OCI-LY7 (cell line): ENCODE results near the gene OXSR1. TPM values are rescaled to one million over a fixed set of nuclear protein-coding genes. Genes with fewer than 3 reads are reported as not detected.

ENCODE experiments used
- BruUV-seq: library from RNA; stranded (reverse); fragments of 400-500 nt; replicated peaks from 2 replicates; lab custom pipeline; 2021; lab: Mats Ljungman, UMichigan
- CTCF ChIA-PET: fragments of 300-600 bp; sonication (Branson Sonifier 250); formaldehyde crosslinking; loops from one replicate; lab custom pipeline; 2022; ENCODE audit warnings: antibody characterized with exemption; ENCODE audit not compliant: unreplicated experiment; lab: Charles Lee
- POLR2A ChIA-PET: fragments of 300-600 bp; sonication (Branson Sonifier 250); formaldehyde crosslinking; loops from one replicate; lab custom pipeline; 2022; ENCODE audit warnings: antibody characterized with exemption; lab: Charles Lee
- DNase-seq: peaks from one replicate; pipeline ENCODE4 v3.0.0-alpha.2; 2015; ENCODE audit warnings: low spot score
- H2AFZ ChIP-seq: fragments of 200-600 bp; sonication (generic), shearing (Covaris generic); 2 replicates; pipeline ENCODE4 v1.6.1; 2014; ENCODE audit warnings: mild to moderate bottlenecking, antibody characterized with exemption, low read length, moderate library complexity
- H3K27ac ChIP-seq: fragments of 200-600 bp; sonication (generic); 2 replicates; pipeline ENCODE4 v1.5.1; 2014; ENCODE audit warnings: mixed run types, low read depth, mild to moderate bottlenecking, moderate library complexity, low read length, inconsistent platforms; ENCODE audit not compliant: poor library complexity, severe bottlenecking
- H3K36me3 ChIP-seq: fragments of 200-600 bp; sonication (generic); 2 replicates; pipeline ENCODE4 v1.6.1; 2014; ENCODE audit warnings: mild to moderate bottlenecking, antibody characterized with exemption, low read length, moderate library complexity, mixed read lengths; ENCODE audit not compliant: insufficient read depth
- H3K4me1 ChIP-seq: fragments of 200-600 bp; sonication (generic); 2 replicates; pipeline ENCODE4 v1.5.1; 2014; ENCODE audit warnings: mild to moderate bottlenecking, low read length; ENCODE audit not compliant: insufficient read depth, poor library complexity, severe bottlenecking
- H3K4me2 ChIP-seq: fragments of 200-600 bp; sonication (generic); 2 replicates; pipeline ENCODE4 v1.6.1; 2014; ENCODE audit warnings: mild to moderate bottlenecking, low read length
- H3K4me3 ChIP-seq: fragments of 200-600 bp; sonication (generic); 2 replicates; pipeline ENCODE4 v1.5.1; 2014; ENCODE audit warnings: mild to moderate bottlenecking, low read depth, low read length; ENCODE audit not compliant: poor library complexity, severe bottlenecking
- H3K79me2 ChIP-seq: fragments of 200-600 bp; sonication (generic); 2 replicates; pipeline ENCODE4 v1.6.1; 2016; ENCODE audit warnings: low read depth, mild to moderate bottlenecking, low read length, moderate library complexity, mixed read lengths; ENCODE audit not compliant: insufficient read depth
- H3K9me2 ChIP-seq: fragments of 200-600 bp; sonication (generic); 2 replicates; pipeline ENCODE4 v1.6.1; 2016; ENCODE audit warnings: mild to moderate bottlenecking, low read length, mixed read lengths; ENCODE audit not compliant: insufficient read depth
- H3K9me3 ChIP-seq: fragments of 200-600 bp; sonication (generic); 2 replicates; pipeline ENCODE4 v1.6.1; 2014; ENCODE audit warnings: mild to moderate bottlenecking, mixed run types, low read length, mixed read lengths
- H4K20me1 ChIP-seq: fragments of 200-600 bp; sonication (generic); 2 replicates; pipeline ENCODE4 v1.6.1; 2014; ENCODE audit warnings: mild to moderate bottlenecking, antibody characterized with exemption, low read length, moderate library complexity, mixed read lengths; ENCODE audit not compliant: insufficient read depth
- CTCF ChIP-seq: fragments of 200-600 bp; sonication (generic); conservative IDR thresholded peaks from 2 replicates; pipeline ENCODE4 v1.5.1; 2014; ENCODE audit warnings: mild to moderate bottlenecking, antibody characterized with exemption, low read length, moderate library complexity, mixed read lengths
- EZH2phosphoT487 ChIP-seq: fragments of 200-600 bp; sonication (generic); IDR thresholded peaks from 2 replicates; pipeline ENCODE4 v1.6.1; 2018; ENCODE audit warnings: low read depth, borderline replicate concordance, mild to moderate bottlenecking, mixed run types, antibody characterized with exemption, low read length, moderate library complexity, mixed read lengths
- intact Hi-C: fragments of 100-400 bp; cut with micrococcal nuclease; formaldehyde crosslinking; loops from one replicate; pipeline ENCODE4 v1.10.0; 2022; ENCODE audit not compliant: unreplicated experiment
- total RNA-seq, 2 experiments: library from RNA; depleted of rRNA in 1 of 2; stranded (reverse); fragments of >200 nt in 1 of 2; shearing (Covaris generic) in 1 of 2; gene quantifications; 2 replicates each; pipeline ENCODE4 v1.2.3, GENCODE V29; 2014 to 2022

The OXSR1 gene
- total RNA-seq, 2 experiments from 2014 or later, result 21.4 to 43.7 TPM

GRCh38 chr3:38205472-38205805 lies 40.1 kb downstream of the OXSR1 start:
- BruUV-seq, result no TSS peak
- no peaks in the 10 kb centered on the region for H3K9me3 ChIP-seq
- H3K4me2 ChIP-seq, result no peak overlapping the region
- peaks cover 27% of the 10 kb centered on the region for H3K36me3 ChIP-seq
- no peak overlapping the region for H2AFZ ChIP-seq
- TF ChIP-seq EZH2phosphoT487, result no peak
- no peak for TF ChIP-seq CTCF
- no peak for DNase-seq
- no peak overlapping the region for H3K4me3 ChIP-seq
- ChIA-PET POLR2A (interaction anchor here (0.6 kb wide), 1 partner anchor 11 kb away, joined by 3 read pairs; no protein-coding TSS in a partner anchor), CTCF (no interaction called here)
- H4K20me1 ChIP-seq, result no peaks in the 10 kb centered on the region
- no peaks in the 10 kb centered on the region for H3K4me1 ChIP-seq
- H3K79me2 ChIP-seq, result peaks cover 8% of the 10 kb centered on the region; the same call in 1 of the 2 replicates
- no peak overlapping the region for H3K27ac ChIP-seq
- intact Hi-C loops, result no loop called here
- no peaks in the 10 kb centered on the region for H3K9me2 ChIP-seq

- Histone ChIP-seq H3K9me3 (no peaks in the 10 kb centered on the region), H2AFZ (no peak overlapping the region), H3K79me2 (peaks cover 14% of the 10 kb centered on the region; the same call in 1 of the 2 replicates), H3K4me3 (no peak overlapping the region), H4K20me1 (no peaks in the 10 kb centered on the region; the same call in 1 of the 2 replicates), H3K4me1 (no peaks in the 10 kb centered on the region), H3K9me2 (no peaks in the 10 kb centered on the region), H3K4me2 (no peak overlapping the region), H3K36me3 (peaks cover 31% of the 10 kb centered on the region), H3K27ac (no peak overlapping the region)
- no TSS peak for BruUV-seq
- intact Hi-C loops, result no loop called here
- ChIA-PET POLR2A (no interaction called here), CTCF (no interaction called here)
- DNase-seq, result no peak
- TF ChIP-seq CTCF (no peak), EZH2phosphoT487 (no peak)
Observed at GRCh38 chr3:38207254-38208003, 42.1 kb downstream of the OXSR1 start.
